Caco-2 (cell line): Measurements from ENCODE around the gene SLC22A6. TPM values are rescaled to one million over a fixed set of nuclear protein-coding genes. Genes with fewer than 3 reads are reported as not detected.

ENCODE experiments used
- BruUV-seq: library from RNA; stranded (reverse); fragments of 400-500 nt; replicated peaks from 2 replicates; lab custom pipeline; 2021; lab: Mats Ljungman, UMichigan
- CTCF ChIA-PET: fragments of 300-600 bp; sonication (Branson Sonifier 250); formaldehyde crosslinking; loops from one replicate; lab custom pipeline; 2022; ENCODE audit warnings: antibody characterized with exemption; lab: Charles Lee
- POLR2A ChIA-PET: fragments of 300-600 bp; sonication (Branson Sonifier 250); formaldehyde crosslinking; loops from one replicate; lab custom pipeline; 2022; ENCODE audit warnings: antibody characterized with exemption; lab: Charles Lee
- DNase-seq, 2 experiments: peaks; one replicate each; pipeline versions ENCODE4 v3.0.0 to v3.0.0-alpha.2; 2020 to 2022
- H3K27me3 ChIP-seq: replicated peaks from 2 replicates; pipeline ENCODE4 v1.6.0; 2011; ENCODE audit warnings: low read length; ENCODE audit not compliant: control insufficient read depth, insufficient read depth
- H3K36me3 ChIP-seq: 2 replicates; pipeline ENCODE4 v1.5.1; 2011; ENCODE audit warnings: low read length; ENCODE audit not compliant: control insufficient read depth, insufficient read depth
- H3K4me1 ChIP-seq: fragments of 250-450 bp; sonication (Bioruptor Pico); 2 replicates; pipeline ENCODE4 v1.5.1; 2020; ENCODE audit warnings: mild to moderate bottlenecking
- H3K4me3 ChIP-seq: 2 replicates; pipeline ENCODE4 v1.5.1; 2011; ENCODE audit warnings: low read depth, mild to moderate bottlenecking, control low read depth, low read length
- H3K9me3 ChIP-seq: fragments of 250-450 bp; sonication (Bioruptor Pico); 2 replicates; pipeline ENCODE4 v1.5.1; 2020; ENCODE audit warnings: mild to moderate bottlenecking, moderate library complexity
- H3K27ac Mint-ChIP-seq: one replicate; pipeline ENCODE4 v1.8.0; 2022; ENCODE audit warnings: mixed read lengths; ENCODE audit not compliant: unreplicated experiment
- H3K27me3 Mint-ChIP-seq: one replicate; pipeline ENCODE4 v1.8.0; 2022; ENCODE audit warnings: mixed read lengths; ENCODE audit not compliant: insufficient read depth, unreplicated experiment
- H3K36me3 Mint-ChIP-seq: one replicate; pipeline ENCODE4 v1.8.0; 2022; ENCODE audit warnings: mild to moderate bottlenecking, mixed read lengths; ENCODE audit not compliant: insufficient read depth, unreplicated experiment
- H3K4me1 Mint-ChIP-seq: one replicate; pipeline ENCODE4 v1.8.0; 2022; ENCODE audit warnings: low read depth, mixed read lengths; ENCODE audit not compliant: unreplicated experiment
- H3K4me3 Mint-ChIP-seq: one replicate; pipeline ENCODE4 v1.8.0; 2022; ENCODE audit warnings: mild to moderate bottlenecking, moderate library complexity, mixed read lengths; ENCODE audit not compliant: unreplicated experiment
- H3K9me3 Mint-ChIP-seq: one replicate; pipeline ENCODE4 v1.8.0; 2022; ENCODE audit warnings: mixed read lengths; ENCODE audit not compliant: unreplicated experiment
- intact Hi-C: fragments of 100-400 bp; cut with micrococcal nuclease; formaldehyde crosslinking; loops from one replicate; pipeline ENCODE4 v1.10.0; 2022; ENCODE audit not compliant: unreplicated experiment
- total RNA-seq: library from RNA; stranded (reverse); gene quantifications from 2 replicates; pipeline ENCODE4 v1.2.3, GENCODE V29; 2022
- TF ChIP-seq, protein P1 (sequence below), 2 experiments: fragments of 200-600 bp in 1 of 2; IDR thresholded peaks; 1 replicate in 1 of 2; 2 replicates in 1 of 2; pipeline versions ENCODE4 v1.5.1 to v1.8.0; 2011 to 2022; ENCODE audit warnings: antibody characterized with exemption in 1 of 2, control low read depth in 1 of 2, inconsistent platforms in 1 of 2, low read depth in 1 of 2, low read length in 1 of 2, mild to moderate bottlenecking in 1 of 2, moderate library complexity in 1 of 2; ENCODE audit not compliant: insufficient read depth in 1 of 2, severe bottlenecking in 1 of 2, unreplicated experiment in 1 of 2

The SLC22A6 gene
- total RNA-seq, 1 experiment from 2014 or later = not detected

DNA sequence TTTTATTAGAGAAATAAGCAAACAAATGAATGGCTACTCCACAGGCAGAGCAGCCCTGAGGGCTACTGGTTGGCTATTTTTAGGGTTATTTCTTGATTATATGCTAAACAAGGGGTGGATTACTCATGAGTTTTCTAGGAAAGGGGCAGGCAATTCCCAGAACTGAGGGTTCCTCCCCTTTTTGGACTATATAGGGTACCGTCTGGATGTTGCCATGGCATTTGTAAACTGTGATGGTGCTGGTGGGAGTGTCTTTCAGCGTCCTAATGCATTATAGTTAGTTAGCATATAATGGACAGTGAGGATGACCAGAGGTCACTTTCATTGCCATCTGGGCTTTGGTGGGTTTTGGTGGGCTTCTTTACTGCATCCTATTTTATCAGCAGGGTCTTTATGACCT lies 19.2 kb downstream of the SLC22A6 start:
- intact Hi-C loops = no loop called here
- DNase-seq = no peak
- Mint-ChIP-seq H3K4me1 (peaks cover 8% of the 10 kb centered on the region), H3K27me3 (no peaks in the 10 kb centered on the region), H3K36me3 (no peaks in the 10 kb centered on the region), H3K27ac (no peak overlapping the region), H3K4me3 (no peak overlapping the region), H3K9me3 (no peaks in the 10 kb centered on the region)
- ChIA-PET POLR2A (no interaction called here), CTCF (no interaction called here)
- H3K9me3 ChIP-seq = peaks cover 10% of the 10 kb centered on the region
- H3K36me3 ChIP-seq = no peaks in the 10 kb centered on the region
- peaks cover 10% of the 10 kb centered on the region; the same call in 1 of the 2 replicates for H3K4me1 ChIP-seq
- no peaks in the 10 kb centered on the region for H3K27me3 ChIP-seq
- no peak overlapping the region for H3K4me3 ChIP-seq
- no TSS peak for BruUV-seq
- TF ChIP-seq, protein P1, sequence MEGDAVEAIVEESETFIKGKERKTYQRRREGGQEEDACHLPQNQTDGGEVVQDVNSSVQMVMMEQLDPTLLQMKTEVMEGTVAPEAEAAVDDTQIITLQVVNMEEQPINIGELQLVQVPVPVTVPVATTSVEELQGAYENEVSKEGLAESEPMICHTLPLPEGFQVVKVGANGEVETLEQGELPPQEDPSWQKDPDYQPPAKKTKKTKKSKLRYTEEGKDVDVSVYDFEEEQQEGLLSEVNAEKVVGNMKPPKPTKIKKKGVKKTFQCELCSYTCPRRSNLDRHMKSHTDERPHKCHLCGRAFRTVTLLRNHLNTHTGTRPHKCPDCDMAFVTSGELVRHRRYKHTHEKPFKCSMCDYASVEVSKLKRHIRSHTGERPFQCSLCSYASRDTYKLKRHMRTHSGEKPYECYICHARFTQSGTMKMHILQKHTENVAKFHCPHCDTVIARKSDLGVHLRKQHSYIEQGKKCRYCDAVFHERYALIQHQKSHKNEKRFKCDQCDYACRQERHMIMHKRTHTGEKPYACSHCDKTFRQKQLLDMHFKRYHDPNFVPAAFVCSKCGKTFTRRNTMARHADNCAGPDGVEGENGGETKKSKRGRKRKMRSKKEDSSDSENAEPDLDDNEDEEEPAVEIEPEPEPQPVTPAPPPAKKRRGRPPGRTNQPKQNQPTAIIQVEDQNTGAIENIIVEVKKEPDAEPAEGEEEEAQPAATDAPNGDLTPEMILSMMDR (IDR thresholded peaks at IDR 0.05; ENCODE audit: insufficient read depth in 1 of 2, low read depth in 1 of 2, low read length in 1 of 2, severe bottlenecking in 1 of 2, unreplicated experiment in 1 of 2) = no peak

DNA sequence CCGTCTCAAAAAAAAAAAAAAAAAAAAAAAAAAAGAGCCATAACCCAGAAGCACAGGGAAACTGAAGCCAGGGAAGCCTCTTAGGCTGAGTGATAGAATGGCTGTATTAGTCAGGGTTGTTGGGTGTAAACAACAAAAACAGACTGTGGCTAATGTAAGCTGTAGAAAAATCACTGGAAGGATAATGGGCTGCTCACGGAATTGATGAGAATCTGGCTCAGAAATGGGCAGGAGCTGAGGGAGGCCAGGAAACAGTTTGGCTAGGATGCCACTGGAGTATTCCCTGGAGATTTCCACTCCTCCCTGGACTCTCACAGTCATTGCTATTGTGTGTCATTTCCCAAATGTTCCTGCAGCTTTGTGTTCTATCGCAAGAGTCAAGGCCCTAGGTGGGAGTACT lies 22.4 kb downstream of the SLC22A6 start:
- H3K9me3 ChIP-seq = peaks cover 7% of the 10 kb centered on the region
- DNase-seq = no peak
- BruUV-seq = no TSS peak
- CTCF ChIA-PET = interaction anchor here (0.7 kb wide), 1 partner anchor 68 kb away, joined by 4 read pairs; no protein-coding TSS in a partner anchor
- no peak overlapping the region for H3K4me3 ChIP-seq
- H3K4me1 ChIP-seq = peaks cover 23% of the 10 kb centered on the region
- POLR2A ChIA-PET = no interaction called here
- Mint-ChIP-seq H3K27ac (no peak overlapping the region), H3K4me1 (peaks cover 15% of the 10 kb centered on the region), H3K36me3 (no peaks in the 10 kb centered on the region), H3K4me3 (no peak overlapping the region), H3K27me3 (no peaks in the 10 kb centered on the region), H3K9me3 (no peaks in the 10 kb centered on the region)
- TF ChIP-seq, protein P1 (IDR thresholded peaks at IDR 0.05; ENCODE audit: insufficient read depth in 1 of 2, low read depth in 1 of 2, low read length in 1 of 2, severe bottlenecking in 1 of 2, unreplicated experiment in 1 of 2) = no peak
- intact Hi-C loops = no loop called here
- H3K27me3 ChIP-seq = no peaks in the 10 kb centered on the region
- H3K36me3 ChIP-seq = no peaks in the 10 kb centered on the region

DNA sequence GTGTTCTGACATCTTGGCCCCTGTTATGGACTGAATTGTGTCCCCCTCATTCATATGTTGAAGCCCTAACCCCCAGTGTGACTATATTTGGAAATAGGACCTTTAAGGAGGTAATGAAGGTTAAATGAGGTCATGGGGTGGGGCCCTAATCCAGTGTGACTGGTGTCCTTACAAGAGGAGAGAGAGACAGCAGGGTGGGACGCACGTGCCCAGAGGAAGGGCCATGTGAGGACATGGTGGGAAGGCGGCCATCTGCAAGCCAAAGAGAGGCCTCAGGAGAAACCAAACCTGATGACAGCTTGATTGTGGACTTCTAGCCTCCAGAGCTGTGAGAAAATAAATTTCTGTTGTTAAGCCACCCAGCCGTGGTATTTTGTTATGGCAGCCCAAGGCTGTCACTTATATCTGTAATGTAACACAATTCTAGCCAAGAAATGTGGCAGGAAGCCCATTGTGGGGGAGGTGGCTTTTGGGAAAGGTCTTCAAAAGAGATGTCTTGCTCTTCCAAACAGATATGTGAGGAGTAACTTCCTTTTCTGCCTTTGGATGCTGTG lies 23.7 kb downstream of the SLC22A6 start:
- H3K27me3 Mint-ChIP-seq = no peaks in the 10 kb centered on the region

More for the DNA sequence above, 23.7 kb downstream of the SLC22A6 start:
- Histone ChIP-seq H3K27me3 (no peaks in the 10 kb centered on the region), H3K9me3 (no peaks in the 10 kb centered on the region), H3K4me3 (no peak overlapping the region), H3K4me1 (peaks cover 23% of the 10 kb centered on the region), H3K36me3 (no peaks in the 10 kb centered on the region)
- no TSS peak for BruUV-seq
- POLR2A ChIA-PET = no interaction called here
- CTCF ChIA-PET = no interaction called here
- Mint-ChIP-seq H3K4me1 (peaks cover 15% of the 10 kb centered on the region), H3K4me3 (no peak overlapping the region), H3K36me3 (no peaks in the 10 kb centered on the region), H3K9me3 (no peaks in the 10 kb centered on the region), H3K27ac (no peak overlapping the region)
- no peak for DNase-seq
- intact Hi-C loops = no loop called here
- TF ChIP-seq, protein P1 (IDR thresholded peaks at IDR 0.05; ENCODE audit: insufficient read depth in 1 of 2, low read depth in 1 of 2, low read length in 1 of 2, severe bottlenecking in 1 of 2, unreplicated experiment in 1 of 2) = no peak
